Brain microvascular endothelial cell (primary cell): ENCODE measurements around the gene DSG3.

Experiments
- DNase-seq: peaks from one replicate; pipeline ENCODE4 v3.0.0-alpha.2; 2020
- H3K27ac ChIP-seq: fragments of 250-450 bp; sonication (Bioruptor Pico); 2 replicates; pipeline ENCODE4 v1.5.1; 2020; ENCODE audit warnings: mild to moderate bottlenecking, moderate library complexity
- H3K27me3 ChIP-seq: fragments of 250-450 bp; sonication (Bioruptor Pico); replicated peaks from 2 replicates; pipeline ENCODE4 v1.5.1; 2020; ENCODE audit warnings: mild to moderate bottlenecking
- H3K36me3 ChIP-seq: fragments of 250-450 bp; sonication (Bioruptor Pico); replicated peaks from 2 replicates; pipeline ENCODE4 v1.5.1; 2020; ENCODE audit warnings: mild to moderate bottlenecking
- H3K4me3 ChIP-seq: 2 replicates; pipeline ENCODE4 v1.5.1; 2011; ENCODE audit warnings: low read depth, mild to moderate bottlenecking, control low read depth, low read length, moderate library complexity
- CTCF ChIP-seq: IDR thresholded peaks from 2 replicates; pipeline ENCODE4 v1.5.1; 2011; ENCODE audit warnings: low read depth, mild to moderate bottlenecking, moderate library complexity, low read length, control low read depth, inconsistent platforms; ENCODE audit errors: missing control alignments
- in situ Hi-C: cut with HindIII; loops from 2 replicates; pipeline ENCODE4 v1.10.0; 2017; ENCODE audit warnings: low sequenced_read_pairs, low pct_ligation_motif_present

DSG3 gene

DNA sequence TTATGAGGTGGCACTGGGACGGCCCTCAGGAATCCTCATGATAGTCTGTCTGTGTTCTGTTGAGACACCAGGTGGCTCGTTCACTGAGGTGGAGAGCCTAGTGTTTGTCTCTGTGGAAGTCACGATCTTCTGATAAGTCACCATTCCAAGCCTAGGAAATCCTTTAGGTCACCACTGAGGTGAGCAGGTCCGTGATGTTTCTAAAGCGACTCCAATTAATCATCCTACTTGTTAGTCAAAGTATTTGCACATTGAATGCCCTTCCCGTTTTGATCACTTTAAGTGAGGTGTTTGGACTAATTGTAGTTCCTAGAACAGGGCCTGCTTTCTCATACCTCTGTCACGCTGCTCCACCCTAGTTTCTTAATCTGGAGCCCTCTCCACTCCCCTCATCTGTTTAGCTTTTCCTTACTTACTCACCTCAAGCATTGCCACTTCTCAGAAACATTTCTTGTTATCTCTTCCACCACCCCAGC is 28.0 kb upstream of the DSG3 start:
- Histone ChIP-seq H3K27me3 (no peaks in the 10 kb centered on the region), H3K36me3 (no peaks in the 10 kb centered on the region), H3K27ac (no peak overlapping the region), H3K4me3 (no peak overlapping the region)
- DNase-seq = no peak
- TF ChIP-seq CTCF = no peak
- in situ Hi-C loops = no loop called here

DNA sequence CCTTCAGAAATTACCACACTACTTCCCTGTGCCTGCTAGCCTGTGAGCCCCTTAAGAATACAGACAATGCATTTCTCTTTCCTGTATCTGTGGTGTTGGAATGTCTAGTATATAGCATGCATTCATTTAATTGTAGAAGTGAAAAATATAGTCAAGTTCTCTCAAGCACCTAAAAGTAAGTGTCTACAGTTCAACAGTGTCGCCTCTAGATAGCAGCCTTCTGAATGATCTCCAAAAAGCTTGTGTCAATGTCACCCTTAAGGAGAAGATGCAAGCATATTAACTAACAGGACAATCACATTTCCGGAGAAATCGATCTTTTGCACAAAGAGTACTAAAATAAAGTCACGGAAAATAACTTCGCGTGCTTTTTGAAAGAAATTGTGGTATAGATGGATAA is 27.5 kb upstream of the DSG3 start:
- Histone ChIP-seq H3K36me3 (no peaks in the 10 kb centered on the region), H3K27me3 (no peaks in the 10 kb centered on the region), H3K4me3 (no peak overlapping the region), H3K27ac (no peak overlapping the region)
- no peak for DNase-seq
- in situ Hi-C loops = no loop called here
- TF ChIP-seq CTCF = no peak

- H3K27me3 ChIP-seq = no peaks in the 10 kb centered on the region
- DNase-seq = no peak
- no peak overlapping the region for H3K27ac ChIP-seq
- in situ Hi-C loops = no loop called here
- no peaks in the 10 kb centered on the region for H3K36me3 ChIP-seq
- TF ChIP-seq CTCF = no peak
- H3K4me3 ChIP-seq = no peak overlapping the region
Observed at GRCh38 chr18:31420524-31420923, 27.0 kb upstream of the DSG3 start.

- no peaks in the 10 kb centered on the region for H3K36me3 ChIP-seq
- no peak overlapping the region for H3K27ac ChIP-seq
- H3K4me3 ChIP-seq = no peak overlapping the region
- TF ChIP-seq CTCF = peak; percentile 86
- peak; percentile 48 for DNase-seq
- H3K27me3 ChIP-seq = no peaks in the 10 kb centered on the region
- in situ Hi-C loops = no loop called here
Observed at GRCh38 chr18:31424383-31424988, 23.1 kb upstream of the DSG3 start.

GRCh38 chr18:31426021-31426420 is 21.5 kb upstream of the DSG3 start:
- Histone ChIP-seq H3K27ac (no peak overlapping the region), H3K4me3 (no peak overlapping the region), H3K36me3 (no peaks in the 10 kb centered on the region), H3K27me3 (no peaks in the 10 kb centered on the region)
- DNase-seq = no peak
- no peak for TF ChIP-seq CTCF
- in situ Hi-C loops = no loop called here

- in situ Hi-C loops = no loop called here
- no peak for DNase-seq
- H3K4me3 ChIP-seq = no peak overlapping the region
- H3K36me3 ChIP-seq = no peaks in the 10 kb centered on the region
- TF ChIP-seq CTCF = no peak
- H3K27me3 ChIP-seq = no peaks in the 10 kb centered on the region
- H3K27ac ChIP-seq = no peak overlapping the region
Observed at GRCh38 chr18:31426871-31427406, 20.6 kb upstream of the DSG3 start.
